GM12865 (cell line): Measurements from ENCODE around the gene TEKT5.

Experiments used
- DNase-seq: peaks from one replicate; pipeline ENCODE4 v3.0.0; 2010; ENCODE audit warnings: low read depth
- H3K4me3 ChIP-seq: 2 replicates; pipeline ENCODE4 v1.5.1; 2011; ENCODE audit warnings: mild to moderate bottlenecking, low read depth, low read length, control low read depth
- TF ChIP-seq, protein P1 (sequence below): IDR thresholded peaks from 2 replicates; pipeline ENCODE4 v1.5.1; 2011; ENCODE audit warnings: low read length, control low read depth, low read depth, inconsistent platforms; ENCODE audit not compliant: insufficient read depth; ENCODE audit errors: missing control alignments

TEKT5 gene

DNA sequence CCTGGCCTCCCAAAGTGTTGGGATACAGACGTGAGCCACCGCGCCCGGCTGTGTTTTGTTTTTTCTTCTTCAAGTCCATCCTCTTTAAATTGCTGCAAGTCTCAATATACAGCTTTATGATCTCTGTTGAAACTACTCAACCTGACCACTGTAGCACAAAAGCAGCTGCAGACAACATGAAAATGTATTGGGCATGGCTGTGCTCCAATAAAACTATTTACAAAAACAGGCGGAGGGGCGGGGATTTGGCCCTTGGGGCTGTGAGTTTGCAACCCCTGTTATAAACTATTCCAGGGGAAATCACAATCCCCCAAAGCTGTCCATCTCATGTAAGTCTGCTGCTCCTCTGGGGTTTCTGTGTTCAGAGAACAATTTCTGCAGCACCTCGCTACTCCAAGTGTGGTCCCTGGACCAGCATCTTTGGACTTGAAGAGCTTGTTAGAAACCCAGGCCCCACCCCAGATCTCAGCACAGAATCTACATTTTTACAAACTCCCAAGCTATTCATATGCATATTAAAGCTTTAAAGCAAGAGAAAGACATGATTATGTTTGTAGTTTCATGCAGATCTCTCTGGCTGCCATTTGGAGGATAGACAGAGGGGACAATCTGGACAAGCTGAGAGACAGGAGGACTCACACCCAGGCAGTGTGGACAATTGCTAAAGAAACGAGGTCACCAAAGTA is 33.6 kb downstream of the TEKT5 start:
- H3K4me3 ChIP-seq = no peak overlapping the region
- DNase-seq = no peak
- TF ChIP-seq, protein P1, sequence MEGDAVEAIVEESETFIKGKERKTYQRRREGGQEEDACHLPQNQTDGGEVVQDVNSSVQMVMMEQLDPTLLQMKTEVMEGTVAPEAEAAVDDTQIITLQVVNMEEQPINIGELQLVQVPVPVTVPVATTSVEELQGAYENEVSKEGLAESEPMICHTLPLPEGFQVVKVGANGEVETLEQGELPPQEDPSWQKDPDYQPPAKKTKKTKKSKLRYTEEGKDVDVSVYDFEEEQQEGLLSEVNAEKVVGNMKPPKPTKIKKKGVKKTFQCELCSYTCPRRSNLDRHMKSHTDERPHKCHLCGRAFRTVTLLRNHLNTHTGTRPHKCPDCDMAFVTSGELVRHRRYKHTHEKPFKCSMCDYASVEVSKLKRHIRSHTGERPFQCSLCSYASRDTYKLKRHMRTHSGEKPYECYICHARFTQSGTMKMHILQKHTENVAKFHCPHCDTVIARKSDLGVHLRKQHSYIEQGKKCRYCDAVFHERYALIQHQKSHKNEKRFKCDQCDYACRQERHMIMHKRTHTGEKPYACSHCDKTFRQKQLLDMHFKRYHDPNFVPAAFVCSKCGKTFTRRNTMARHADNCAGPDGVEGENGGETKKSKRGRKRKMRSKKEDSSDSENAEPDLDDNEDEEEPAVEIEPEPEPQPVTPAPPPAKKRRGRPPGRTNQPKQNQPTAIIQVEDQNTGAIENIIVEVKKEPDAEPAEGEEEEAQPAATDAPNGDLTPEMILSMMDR = no peak

DNA sequence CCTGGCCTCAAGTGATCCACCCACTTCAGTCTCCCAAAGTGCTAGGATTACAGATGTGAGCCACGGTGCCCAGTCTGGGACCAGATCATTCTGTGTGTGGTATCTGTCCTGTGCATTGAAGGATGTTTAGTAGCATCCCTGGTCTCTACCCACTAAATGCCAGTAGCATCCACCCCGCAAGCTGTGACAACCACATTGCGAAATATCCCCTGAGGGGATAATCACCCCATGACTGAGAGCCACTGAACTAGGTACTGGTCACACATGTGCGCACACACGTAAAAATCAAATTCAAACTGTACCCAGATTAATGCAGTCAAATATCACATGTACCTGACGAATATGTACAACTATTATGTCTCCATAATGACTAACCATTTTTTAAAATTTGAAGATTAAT is 35.8 kb downstream of the TEKT5 start:
- TF ChIP-seq, protein P1 = no peak
- no peak for DNase-seq
- no peak overlapping the region for H3K4me3 ChIP-seq

DNA sequence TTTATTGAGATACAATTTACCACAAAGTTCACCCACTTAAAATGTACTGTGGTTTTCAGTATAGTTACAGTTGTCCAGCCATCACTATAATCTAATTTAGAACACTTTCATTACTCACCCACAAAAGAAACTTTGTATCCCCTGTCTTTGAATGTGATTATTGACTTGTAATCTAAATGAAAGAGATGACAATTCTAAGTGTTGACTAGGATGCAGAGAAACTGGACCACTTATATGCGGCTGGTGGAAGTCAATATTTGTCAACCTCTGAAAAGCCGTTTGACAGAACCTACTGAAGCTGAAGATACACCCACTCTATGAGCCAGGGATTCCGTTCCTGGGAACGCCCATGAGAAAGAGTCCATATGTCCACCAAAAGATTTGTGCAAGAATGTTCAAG is 36.8 kb downstream of the TEKT5 start:
- TF ChIP-seq, protein P1 = no peak
- DNase-seq = no peak
- H3K4me3 ChIP-seq = no peak overlapping the region

DNA sequence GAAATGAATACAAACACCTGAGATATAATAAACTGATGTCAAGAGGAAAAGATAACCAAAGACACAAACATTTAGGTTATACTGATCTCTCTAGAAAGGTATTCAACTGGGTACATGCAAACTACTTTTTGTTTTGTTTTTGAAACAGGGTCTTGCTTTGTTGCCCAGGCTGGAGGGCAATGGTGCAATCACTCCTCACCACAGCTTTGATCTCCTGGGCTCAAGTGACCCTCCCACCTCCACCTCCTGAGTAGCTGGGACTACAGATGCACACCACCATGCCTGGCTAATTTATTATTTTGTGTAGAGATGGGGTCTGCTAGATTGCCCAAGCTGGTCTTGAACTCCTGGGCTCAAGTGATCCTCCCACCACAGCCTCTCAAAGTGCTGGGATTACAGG is 38.1 kb downstream of the TEKT5 start:
- no peak overlapping the region for H3K4me3 ChIP-seq
- no peak for DNase-seq
- TF ChIP-seq, protein P1 = no peak

DNA sequence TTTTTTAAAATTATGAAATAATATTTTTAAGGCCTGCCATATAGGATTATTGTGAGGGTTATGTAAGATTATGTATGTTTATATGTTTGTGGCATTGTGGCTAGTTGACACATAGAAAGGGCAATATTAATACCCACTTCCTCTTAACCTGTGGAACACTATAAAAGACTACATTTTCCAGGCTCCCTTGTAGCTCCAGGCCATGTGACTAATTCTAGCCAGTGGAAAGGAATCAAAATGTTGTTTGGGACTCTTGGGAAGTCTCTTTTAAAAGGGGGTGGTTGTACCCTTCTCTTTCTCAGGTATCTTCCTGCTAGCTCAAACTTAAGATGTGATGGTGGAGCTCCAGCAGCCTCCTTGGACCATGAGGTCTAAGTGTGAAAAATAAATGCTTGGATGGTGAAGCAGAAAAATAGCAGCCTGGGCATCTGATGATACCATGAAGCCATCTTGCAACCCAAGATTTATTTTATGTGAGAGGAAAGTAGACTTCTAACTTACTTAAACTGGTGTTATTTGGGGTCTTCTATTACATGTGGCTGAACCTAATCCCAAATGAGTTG is 39.2 kb downstream of the TEKT5 start:
- DNase-seq = no peak
- no peak overlapping the region for H3K4me3 ChIP-seq
- TF ChIP-seq, protein P1 = no peak

DNA sequence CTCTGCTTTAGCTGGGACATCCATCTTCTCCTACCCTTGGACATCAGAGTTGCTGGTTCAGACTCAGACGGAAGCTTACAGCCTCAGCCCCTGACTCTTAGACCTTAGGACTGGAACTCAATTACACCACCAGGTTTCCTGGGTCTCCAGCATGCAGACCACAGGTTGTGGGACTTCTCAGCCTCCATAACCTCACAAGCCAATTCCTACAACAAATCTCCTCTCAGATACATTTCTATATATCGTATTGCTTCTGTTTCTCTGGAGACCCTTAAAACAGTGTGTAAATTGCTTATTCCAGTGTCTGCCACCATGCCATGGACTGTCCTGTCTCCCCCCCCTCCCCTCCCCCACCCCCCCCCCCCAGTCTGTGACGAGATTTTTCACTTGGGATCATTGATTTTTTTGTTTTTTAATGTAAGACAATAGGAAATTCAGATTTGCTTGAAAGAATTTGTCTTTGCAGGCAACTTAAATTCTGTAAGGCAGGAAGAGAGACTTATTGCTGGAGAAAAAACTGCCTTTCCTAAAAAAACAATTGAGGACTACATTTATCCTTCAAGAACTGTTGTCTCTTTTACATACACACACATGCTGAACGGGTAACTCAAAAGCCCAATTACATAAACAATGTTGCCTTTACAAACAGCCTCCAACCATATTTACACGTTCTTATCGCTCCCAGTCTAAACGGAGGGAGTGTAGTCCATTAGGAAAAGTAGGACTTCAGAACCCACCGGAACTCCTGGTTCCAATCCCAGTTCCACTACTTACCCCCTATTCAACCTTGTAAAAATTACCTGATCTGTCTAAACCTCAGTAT is 39.9 kb downstream of the TEKT5 start:
- TF ChIP-seq, protein P1 = no peak
- no peak for DNase-seq
- H3K4me3 ChIP-seq = no peak overlapping the region
